Activated naive CD4-positive, alpha-beta T cell (primary cell): ENCODE data around the gene ZNF284.
"Not testable (repeated sequence)": the region's sequence is repeated elsewhere in the genome, so short reads cannot be mapped to it uniquely, and the experiment has no call there.

Experiments
- DNase-seq, 4 experiments: peaks; one replicate each; lab custom pipeline; 2025; lab: John Stamatoyannopoulos, UW

The ZNF284 gene

GRCh38 chr19:44111910-44112463 lies 40.0 kb downstream of the ZNF284 start:
- no peak for DNase-seq

- no peak for DNase-seq
These were observed 40.8 kb downstream of the ZNF284 start for GRCh38 chr19:44112802-44113137.

GRCh38 chr19:44113138-44113783 lies 41.3 kb downstream of the ZNF284 start, which contains the start of gene ZNF225:
Gene ZNF225 (plus strand): TSS chr19:44113399. CDS start chr19:44115828, 2,429 bp downstream.
- peak; percentile 44 to 58 (median 50) for DNase-seq

- peak in 1 of 4 experiments; percentile 0 for DNase-seq
These were observed 41.9 kb downstream of the ZNF284 start for GRCh38 chr19:44113784-44114390.

- not testable (repeated sequence) for DNase-seq
These were observed 49.2 kb downstream of the ZNF284 start for GRCh38 chr19:44121162-44121561.

- DNase-seq = no peak
These were observed 60.0 kb downstream of the ZNF284 start for GRCh38 chr19:44131955-44132354.
